HG03565 (cell line): ENCODE data around the gene RNF215.

Experiments
- ATAC-seq: cut with Tn5 transposase; IDR thresholded peaks from one replicate; pipeline ENCODE4 v1.9.1; 2021; ENCODE audit warnings: mild to moderate bottlenecking, moderate library complexity; ENCODE audit not compliant: unreplicated experiment

RNF215 gene

GRCh38 chr22:30397656-30398635 lies 10.7 kb upstream of the RNF215 start:
- no peak for ATAC-seq

GRCh38 chr22:30396871-30397655 lies 9.9 kb upstream of the RNF215 start, which contains the start of gene SEC14L2:
Gene SEC14L2 (plus strand): TSS chr22:30397018. CDS start chr22:30397117, 99 bp downstream.
- no peak for ATAC-seq

- ATAC-seq: no peak
These were observed 6.7 kb upstream of the RNF215 start for GRCh38 chr22:30393885-30394284.

- no peak for ATAC-seq
These were observed 6.1 kb upstream of the RNF215 start for GRCh38 chr22:30393322-30393680.

- ATAC-seq: no peak
These were observed 5.6 kb upstream of the RNF215 start for GRCh38 chr22:30392661-30393321.

GRCh38 chr22:30390974-30391691 lies 3.9 kb upstream of the RNF215 start:
- no peak for ATAC-seq

GRCh38 chr22:30386608-30386959 lies 627 bp downstream of the RNF215 start:
- ATAC-seq: no peak

GRCh38 chr22:30385942-30386341 lies 1.3 kb downstream of the RNF215 start:
- ATAC-seq: no peak

- ATAC-seq: no peak
These were observed 4.2 kb downstream of the RNF215 start for GRCh38 chr22:30383061-30383460.

- no peak for ATAC-seq
These were observed 4.9 kb downstream of the RNF215 start for GRCh38 chr22:30382340-30382739.

- ATAC-seq: no peak
These were observed 5.9 kb downstream of the RNF215 start for GRCh38 chr22:30381264-30381663.

- ATAC-seq: no peak
These were observed 7.2 kb downstream of the RNF215 start for GRCh38 chr22:30380011-30380410.

GRCh38 chr22:30375312-30375849 lies 11.8 kb downstream of the RNF215 start:
- ATAC-seq: no peak

GRCh38 chr22:30373331-30374325 lies 13.6 kb downstream of the RNF215 start:
- no peak for ATAC-seq

GRCh38 chr22:30372915-30373314 lies 14.3 kb downstream of the RNF215 start:
- no peak for ATAC-seq

GRCh38 chr22:30371981-30372380 lies 15.2 kb downstream of the RNF215 start:
- ATAC-seq: no peak

GRCh38 chr22:30371321-30371720 lies 15.9 kb downstream of the RNF215 start:
- ATAC-seq: no peak

- no peak for ATAC-seq
These were observed 16.5 kb downstream of the RNF215 start for GRCh38 chr22:30370641-30371230.

- no peak for ATAC-seq
These were observed 18.8 kb downstream of the RNF215 start for GRCh38 chr22:30368420-30368819.
